A673 (cell line): Measurements from ENCODE around the gene CNTNAP3. TPM values are rescaled to one million over a fixed set of nuclear protein-coding genes. Genes with fewer than 3 reads are reported as not detected.
"Not testable (repeated sequence)": the region's sequence is repeated elsewhere in the genome, so short reads cannot be mapped to it uniquely, and the experiment has no call there.

Experiments used
- BruUV-seq: library from RNA; stranded (reverse); fragments of 400-500 nt; replicated peaks from 2 replicates; lab custom pipeline; 2021; lab: Mats Ljungman, UMichigan
- CTCF ChIA-PET: fragments of 300-600 bp; sonication (Branson Sonifier 250); formaldehyde crosslinking; loops from one replicate; lab custom pipeline; 2022; ENCODE audit warnings: antibody characterized with exemption; lab: Charles Lee
- POLR2A ChIA-PET: fragments of 300-600 bp; sonication (Branson Sonifier 250); formaldehyde crosslinking; loops from one replicate; lab custom pipeline; 2022; ENCODE audit warnings: antibody characterized with exemption; ENCODE audit not compliant: low non-redundant PET; lab: Charles Lee
- DNase-seq: peaks from one replicate; pipeline ENCODE4 v3.0.0-alpha.2; 2015; ENCODE audit warnings: low spot score
- H3K27ac ChIP-seq: fragments of 200-600 bp; sonication (generic); 2 replicates; pipeline ENCODE4 v1.5.1; 2016; ENCODE audit warnings: mixed run types, low read depth, mild to moderate bottlenecking, mixed read lengths, antibody characterized with exemption, low read length; ENCODE audit not compliant: poor library complexity, severe bottlenecking
- H3K27me3 ChIP-seq: fragments of 200-600 bp; sonication (generic); replicated peaks from 2 replicates; pipeline ENCODE4 v1.6.1; 2017; ENCODE audit warnings: mixed run types, low read depth, mild to moderate bottlenecking, mixed read lengths, antibody characterized with exemption, low read length; ENCODE audit not compliant: insufficient read depth, poor library complexity
- H3K36me3 ChIP-seq: fragments of 200-600 bp; sonication (generic); 2 replicates; pipeline ENCODE4 v1.6.1; 2016; ENCODE audit warnings: mixed run types, mild to moderate bottlenecking, mixed read lengths, antibody characterized with exemption, low read length; ENCODE audit not compliant: insufficient read depth, poor library complexity, severe bottlenecking
- H3K4me1 ChIP-seq: fragments of 200-600 bp; sonication (generic); 2 replicates; pipeline ENCODE4 v1.6.1; 2017; ENCODE audit warnings: mixed run types, mild to moderate bottlenecking, mixed read lengths, antibody characterized with exemption, low read length; ENCODE audit not compliant: insufficient read depth, poor library complexity, severe bottlenecking
- H3K4me3 ChIP-seq: fragments of 200-600 bp; sonication (generic); 2 replicates; pipeline ENCODE4 v1.5.1; 2016; ENCODE audit warnings: low read depth, mixed run types, mild to moderate bottlenecking, mixed read lengths, low read length; ENCODE audit not compliant: poor library complexity, severe bottlenecking
- H3K9me3 ChIP-seq: fragments of 200-600 bp; sonication (generic); 2 replicates; pipeline ENCODE4 v1.6.1; 2016; ENCODE audit warnings: mixed run types, low read depth, mild to moderate bottlenecking, mixed read lengths, antibody characterized with exemption, low read length; ENCODE audit not compliant: poor library complexity, severe bottlenecking
- intact Hi-C: fragments of 100-400 bp; cut with micrococcal nuclease; formaldehyde crosslinking; loops from one replicate; pipeline ENCODE4 v1.10.0; 2022; ENCODE audit not compliant: unreplicated experiment
- total RNA-seq: library from RNA; stranded (reverse); gene quantifications from 2 replicates; pipeline ENCODE4 v1.2.3, GENCODE V29; 2021

Gene CNTNAP3
- total RNA-seq, 1 experiment from 2014 or later, result not detected

DNA sequence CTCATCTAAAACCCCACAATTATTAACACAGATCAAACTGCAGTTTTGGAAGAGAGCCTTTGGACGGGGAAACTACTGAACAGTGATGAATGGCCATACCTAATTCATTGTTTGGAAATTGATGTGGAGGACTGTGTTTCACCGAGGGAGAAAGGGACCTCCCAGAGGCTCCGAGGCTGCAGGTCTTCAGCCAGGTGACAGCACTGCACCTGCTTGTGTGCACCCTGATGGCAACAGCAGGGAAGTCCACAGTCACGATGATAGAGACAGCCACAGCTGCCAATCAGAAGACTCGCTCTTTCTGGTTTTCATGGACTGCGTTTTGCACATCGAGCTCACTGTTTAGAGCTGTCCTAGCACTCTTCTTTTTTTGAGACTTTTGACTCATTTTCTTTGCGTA, 214.4 kb downstream of the CNTNAP3 start:
- intact Hi-C loops, H3K27ac ChIP-seq, H3K4me3 ChIP-seq, CTCF ChIA-PET, DNase-seq, H3K36me3 ChIP-seq, POLR2A ChIA-PET, BruUV-seq, H3K27me3 ChIP-seq, H3K4me1 ChIP-seq, H3K9me3 ChIP-seq: not testable (repeated sequence)

GRCh38 chr9:39067683-39068082, 220.3 kb downstream of the CNTNAP3 start:
- POLR2A ChIA-PET, H3K4me3 ChIP-seq, H3K9me3 ChIP-seq, intact Hi-C loops, H3K27me3 ChIP-seq, H3K36me3 ChIP-seq, DNase-seq, H3K27ac ChIP-seq, CTCF ChIA-PET, H3K4me1 ChIP-seq, BruUV-seq: not testable (repeated sequence)

DNA sequence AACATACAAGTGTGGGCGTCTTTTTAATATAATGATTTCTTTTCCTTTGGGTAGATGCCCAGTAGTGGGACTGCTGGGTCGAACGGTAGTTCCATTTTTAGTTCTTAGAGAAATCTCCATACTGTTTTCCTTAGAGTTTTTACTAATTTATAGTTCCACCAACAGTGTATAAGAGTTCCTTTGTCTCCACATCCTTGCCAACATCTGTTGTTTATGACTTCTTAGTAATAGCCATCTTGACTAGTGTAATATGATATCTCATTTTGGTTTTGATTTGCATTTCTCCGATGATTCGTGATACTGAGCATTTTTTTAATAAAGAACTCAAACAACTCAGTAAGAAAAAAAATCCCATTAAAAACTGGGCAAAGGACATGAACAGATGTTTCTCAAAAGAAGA, 225.0 kb downstream of the CNTNAP3 start:
- H3K9me3 ChIP-seq, CTCF ChIA-PET, intact Hi-C loops, H3K27ac ChIP-seq, H3K4me3 ChIP-seq, H3K27me3 ChIP-seq, H3K36me3 ChIP-seq, DNase-seq, POLR2A ChIA-PET, H3K4me1 ChIP-seq, BruUV-seq: not testable (repeated sequence)

DNA sequence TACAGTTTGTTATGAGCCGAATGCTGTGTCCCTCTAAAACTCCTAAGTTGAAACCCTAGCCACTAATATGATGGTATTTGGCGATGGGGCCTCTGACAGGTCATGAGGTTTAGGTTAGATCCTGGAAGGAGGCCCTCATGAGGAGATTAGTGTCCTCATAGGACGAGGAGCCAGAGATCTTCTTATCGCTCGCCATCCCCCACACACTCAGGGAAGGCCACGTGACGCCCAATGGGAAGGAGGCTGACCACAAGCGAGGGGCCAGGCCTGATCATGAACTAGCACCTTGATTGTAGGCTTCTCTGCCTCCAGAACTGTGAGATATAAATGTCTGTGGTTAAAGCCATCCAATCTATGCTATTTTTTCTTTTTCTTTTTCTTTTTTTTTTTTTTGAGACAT, 233.5 kb downstream of the CNTNAP3 start:
- H3K4me1 ChIP-seq, BruUV-seq, H3K27me3 ChIP-seq, H3K4me3 ChIP-seq, POLR2A ChIA-PET, CTCF ChIA-PET, DNase-seq, H3K9me3 ChIP-seq, H3K27ac ChIP-seq, H3K36me3 ChIP-seq, intact Hi-C loops: not testable (repeated sequence)

DNA sequence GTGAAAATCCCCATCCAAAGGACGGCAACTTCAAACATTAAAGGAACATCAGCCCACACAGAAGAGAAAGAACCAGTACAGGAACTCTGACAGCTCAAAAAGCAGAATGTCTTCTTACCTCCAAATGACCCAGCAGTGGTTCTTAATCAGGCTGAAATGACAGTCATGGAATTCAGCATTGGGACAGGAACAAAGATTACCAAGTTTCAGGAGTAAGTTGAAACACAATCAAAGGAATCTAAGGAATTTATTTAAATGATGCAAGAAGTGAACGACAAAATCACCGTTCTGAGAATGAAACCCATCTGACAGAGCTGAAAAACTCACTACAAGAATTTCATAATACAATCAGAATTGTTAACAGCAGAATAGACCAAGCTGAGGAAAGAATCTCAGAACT, 241.1 kb downstream of the CNTNAP3 start:
- POLR2A ChIA-PET, CTCF ChIA-PET, BruUV-seq, DNase-seq, H3K27ac ChIP-seq, H3K4me3 ChIP-seq, H3K4me1 ChIP-seq, H3K9me3 ChIP-seq, H3K27me3 ChIP-seq, H3K36me3 ChIP-seq, intact Hi-C loops: not testable (repeated sequence)

GRCh38 chr9:39042352-39042803, 245.6 kb downstream of the CNTNAP3 start:
- H3K36me3 ChIP-seq, H3K27me3 ChIP-seq, H3K4me1 ChIP-seq, H3K4me3 ChIP-seq, H3K27ac ChIP-seq, intact Hi-C loops, CTCF ChIA-PET, H3K9me3 ChIP-seq, DNase-seq, BruUV-seq, POLR2A ChIA-PET: not testable (repeated sequence)

- H3K36me3 ChIP-seq, H3K4me1 ChIP-seq, DNase-seq, H3K27me3 ChIP-seq, BruUV-seq, POLR2A ChIA-PET, H3K4me3 ChIP-seq, H3K9me3 ChIP-seq, CTCF ChIA-PET, intact Hi-C loops, H3K27ac ChIP-seq: not testable (repeated sequence)
These were observed 246.2 kb downstream of the CNTNAP3 start for GRCh38 chr9:39041774-39042173.

DNA sequence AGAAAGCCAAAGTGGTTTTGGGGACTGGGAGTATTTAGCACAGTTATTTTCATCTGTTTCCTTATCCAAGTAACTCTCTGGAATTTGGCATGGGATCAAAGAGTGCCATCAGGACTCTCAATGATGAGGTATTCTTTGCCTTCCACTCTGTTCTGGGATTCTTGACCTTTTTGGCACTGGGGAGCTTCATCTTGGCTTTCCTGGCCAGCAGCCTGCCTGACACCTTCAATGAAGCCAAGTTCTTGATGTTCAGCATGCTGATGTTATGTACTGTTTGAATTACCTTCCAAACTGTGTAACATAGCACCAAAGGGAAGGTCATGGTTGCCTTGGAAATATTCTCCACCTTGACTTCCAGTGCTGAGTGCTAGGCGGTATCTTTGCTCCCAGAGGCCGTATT, 248.8 kb downstream of the CNTNAP3 start:
- H3K9me3 ChIP-seq, result peaks cover 12% of the 10 kb centered on the region
- intact Hi-C loops, CTCF ChIA-PET, H3K4me3 ChIP-seq, H3K27ac ChIP-seq, H3K36me3 ChIP-seq, H3K27me3 ChIP-seq, POLR2A ChIA-PET, H3K4me1 ChIP-seq, BruUV-seq, DNase-seq: not testable (repeated sequence)
